Hepatocyte (in vitro differentiated cells): ENCODE measurements around the gene WDR45.

Source experiments
- CTCF ChIP-seq: fragments of 200-600 bp; sonication (generic); IDR thresholded peaks from 2 replicates; pipeline ENCODE4 v1.5.1; 2016; ENCODE audit warnings: antibody characterized with exemption, mild to moderate bottlenecking; ENCODE audit not compliant: poor library complexity
- EZH2phosphoT487 ChIP-seq: fragments of 200-600 bp; sonication (generic); IDR thresholded peaks from one replicate; pipeline ENCODE4 v1.6.1; 2018; ENCODE audit warnings: antibody characterized with exemption, mild to moderate bottlenecking, low read depth, moderate library complexity; ENCODE audit not compliant: unreplicated experiment, severe bottlenecking

DNA sequence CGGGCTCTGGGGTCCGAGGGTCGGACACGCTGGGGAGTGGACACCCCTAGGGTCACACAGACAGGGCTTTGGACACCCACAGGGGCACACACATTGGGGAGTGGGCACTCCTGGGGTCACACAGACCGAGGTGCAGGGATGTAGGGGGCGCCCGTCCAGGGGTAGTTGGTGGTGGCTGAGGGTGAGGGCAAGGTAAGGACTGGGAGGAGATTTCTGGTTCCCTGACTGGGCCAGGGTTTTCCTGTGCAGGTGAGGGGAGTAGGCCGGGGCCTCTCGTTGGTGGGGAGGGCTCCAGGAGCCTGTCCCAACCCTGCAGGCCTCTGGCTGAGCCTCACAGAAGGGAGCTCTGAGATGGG, 21.9 kb upstream of the WDR45 start:
- TF ChIP-seq CTCF = no peak
- no peak for TF ChIP-seq EZH2phosphoT487
